VCaP (cell line): ENCODE data around the gene CHCHD1.
"Not testable (repeated sequence)": the region's sequence is repeated elsewhere in the genome, so short reads cannot be mapped to it uniquely, and the experiment has no call there.

Experiments used
- H3K27ac ChIP-seq: fragments of 450-650 bp; 2 replicates; pipeline ENCODE4 v1.5.1; 2017
- CTCF ChIP-seq: fragments of 450-650 bp; conservative IDR thresholded peaks from 2 replicates; pipeline ENCODE4 v1.5.1; 2017; ENCODE audit warnings: mild to moderate bottlenecking, moderate library complexity

The CHCHD1 gene

GRCh38 chr10:73781879-73782748 is at the start of gene CHCHD1:
TSS of gene CHCHD1 (plus strand) at chr10:73782048. CDS start at chr10:73782076, 28 bp downstream.
- no peak for TF ChIP-seq CTCF

GRCh38 chr10:73732426-73732825 is 49.4 kb upstream of the CHCHD1 start:
- TF ChIP-seq CTCF: no peak
- H3K27ac ChIP-seq: no peak overlapping the region

More at GRCh38 chr10:73781879-73782748, at the start of gene CHCHD1:
- H3K27ac ChIP-seq: peak within 1 kb of the TSS; percentile 88

GRCh38 chr10:73732931-73733623 is 48.8 kb upstream of the CHCHD1 start:
- no peak for TF ChIP-seq CTCF
- no peak overlapping the region for H3K27ac ChIP-seq

GRCh38 chr10:73734028-73734720 is 47.7 kb upstream of the CHCHD1 start:
- no peak overlapping the region for H3K27ac ChIP-seq
- TF ChIP-seq CTCF: no peak

- no peak for TF ChIP-seq CTCF
- H3K27ac ChIP-seq: no peak overlapping the region
Measured at GRCh38 chr10:73734796-73735305, 47.0 kb upstream of the CHCHD1 start.

DNA sequence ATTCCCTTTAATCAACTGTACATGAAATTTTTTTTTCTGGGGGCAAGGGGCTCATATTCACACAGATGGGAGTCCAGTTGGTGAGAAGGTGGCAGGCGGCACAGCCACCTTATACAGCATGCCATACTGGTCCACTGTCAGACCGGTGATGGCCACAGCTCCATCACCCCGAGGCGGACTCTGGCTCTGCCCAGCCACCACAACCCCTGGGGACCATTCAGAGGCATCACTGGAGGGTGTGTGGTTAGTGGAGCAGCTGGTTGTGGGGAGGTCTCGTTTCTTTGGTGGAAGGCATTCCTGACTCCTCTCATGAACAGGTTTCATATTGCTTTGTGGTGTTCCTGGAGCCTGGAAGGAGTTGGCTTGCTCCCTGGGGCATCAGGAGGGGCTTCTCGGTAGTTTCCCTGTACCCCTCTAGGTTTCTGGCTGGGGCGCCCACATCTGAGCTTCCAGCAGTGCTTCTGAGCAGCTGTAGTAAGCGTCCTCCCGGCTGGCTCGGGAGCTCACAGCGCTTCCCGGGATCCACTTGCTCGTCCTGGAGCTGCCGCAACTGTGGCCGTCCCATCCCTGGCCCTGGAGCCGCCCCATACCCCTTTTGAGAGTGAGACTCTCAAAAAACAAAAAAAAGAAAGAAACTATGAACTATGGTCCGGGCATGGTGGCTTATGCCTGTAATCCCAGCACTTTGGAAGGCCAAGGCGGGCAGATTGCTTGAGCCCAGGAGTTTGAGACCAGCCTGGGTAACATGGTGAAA is 41.2 kb upstream of the CHCHD1 start:
- not testable (repeated sequence) for H3K27ac ChIP-seq

DNA sequence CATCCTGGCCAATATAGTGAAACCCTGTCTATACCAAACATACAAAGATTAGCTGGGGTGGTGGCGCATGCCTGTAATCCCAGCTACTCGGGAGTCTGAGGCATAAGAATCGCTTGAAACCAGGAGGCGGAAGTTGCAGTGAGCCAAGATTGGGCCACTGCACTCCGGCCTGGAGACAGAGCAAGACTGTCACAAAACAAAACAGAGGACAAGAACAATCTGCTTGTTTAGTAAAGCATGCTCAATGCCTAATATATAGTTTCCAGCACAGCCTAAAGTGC is 39.5 kb upstream of the CHCHD1 start:
- H3K27ac ChIP-seq: no peak overlapping the region
- no peak for TF ChIP-seq CTCF
